Activated CD8-positive, alpha-beta T cell treated with anti-CD3 and anti-CD28 coated beads, Interleukin-2, amount 10 ng/mL, durations not matched to agents 7 days and 5 days (primary cell): ENCODE measurements around the gene CEP112. TPM values are rescaled to one million over a fixed set of nuclear protein-coding genes. Genes with fewer than 3 reads are reported as not detected.

Source experiments
- ATAC-seq: fragments of 150-1000 bp; cut with Tn5 transposase; one replicate; pipeline ENCODE4 v1.10.0; 2021; ENCODE audit warnings: moderate library complexity
- CTCF ChIA-PET: fragments of 350-600 bp; sonication (Branson Sonifier 250); formaldehyde crosslinking; loops from one replicate; lab custom pipeline; 2021; ENCODE audit warnings: antibody characterized with exemption; lab: Charles Lee
- POLR2A ChIA-PET: fragments of 350-600 bp; sonication (Branson Sonifier 250); formaldehyde crosslinking; loops from one replicate; lab custom pipeline; 2021; ENCODE audit warnings: antibody characterized with exemption; lab: Charles Lee
- DNase-seq: peaks from one replicate; pipeline ENCODE4 v3.0.0-alpha.2; 2020
- H3K27ac Mint-ChIP-seq: one replicate; pipeline ENCODE4 v1.8.0; 2021; ENCODE audit warnings: mild to moderate bottlenecking, mixed read lengths
- H3K27me3 Mint-ChIP-seq: one replicate; pipeline ENCODE4 v1.8.0; 2021; ENCODE audit warnings: low read depth, mixed read lengths
- H3K36me3 Mint-ChIP-seq: one replicate; pipeline ENCODE4 v1.8.0; 2021; ENCODE audit warnings: low read depth, mixed read lengths
- H3K4me1 Mint-ChIP-seq: one replicate; pipeline ENCODE4 v1.8.0; 2021; ENCODE audit warnings: low read depth, mixed read lengths
- H3K4me3 Mint-ChIP-seq: one replicate; pipeline ENCODE4 v1.8.0; 2021; ENCODE audit warnings: mild to moderate bottlenecking, mixed read lengths
- H3K9me3 Mint-ChIP-seq: one replicate; pipeline ENCODE4 v1.8.0; 2022; ENCODE audit warnings: mixed read lengths; ENCODE audit not compliant: insufficient read depth
- total RNA-seq, 2 experiments: library from RNA; stranded (reverse); gene quantifications; one replicate each; pipeline ENCODE4 v1.2.3, GENCODE V29; 2021

The CEP112 gene
- total RNA-seq, 2 experiments from 2014 or later, result 2.3 to 2.7 TPM

DNA sequence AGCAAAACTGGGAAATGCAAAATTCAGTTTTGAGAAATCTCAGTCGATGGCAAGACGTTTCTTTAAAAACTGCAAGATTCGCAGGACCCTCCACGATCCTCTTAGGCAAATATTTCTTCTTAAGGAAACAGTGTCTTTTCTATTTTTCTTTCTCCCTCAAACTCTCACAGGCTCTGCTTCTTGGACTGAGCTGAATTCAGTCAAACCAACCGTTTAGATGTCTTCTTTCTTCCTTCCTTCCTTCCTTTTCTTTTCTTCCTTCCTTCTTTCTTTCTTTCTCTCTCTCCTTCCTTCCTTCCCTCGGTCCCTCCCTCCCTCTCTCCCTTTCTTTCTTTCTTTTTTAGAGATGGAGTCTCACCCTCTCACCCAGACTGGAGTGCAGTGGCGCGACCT, 563.3 kb downstream of the CEP112 start:
- Mint-ChIP-seq H3K36me3 (no peaks in the 10 kb centered on the region), H3K4me3 (no peak overlapping the region), H3K9me3 (no peaks in the 10 kb centered on the region), H3K27ac (no peak overlapping the region), H3K27me3 (peaks cover 4% of the 10 kb centered on the region), H3K4me1 (no peaks in the 10 kb centered on the region)
- no peak for DNase-seq
- ChIA-PET POLR2A (no interaction called here), CTCF (no interaction called here)
- ATAC-seq, result no peak

DNA sequence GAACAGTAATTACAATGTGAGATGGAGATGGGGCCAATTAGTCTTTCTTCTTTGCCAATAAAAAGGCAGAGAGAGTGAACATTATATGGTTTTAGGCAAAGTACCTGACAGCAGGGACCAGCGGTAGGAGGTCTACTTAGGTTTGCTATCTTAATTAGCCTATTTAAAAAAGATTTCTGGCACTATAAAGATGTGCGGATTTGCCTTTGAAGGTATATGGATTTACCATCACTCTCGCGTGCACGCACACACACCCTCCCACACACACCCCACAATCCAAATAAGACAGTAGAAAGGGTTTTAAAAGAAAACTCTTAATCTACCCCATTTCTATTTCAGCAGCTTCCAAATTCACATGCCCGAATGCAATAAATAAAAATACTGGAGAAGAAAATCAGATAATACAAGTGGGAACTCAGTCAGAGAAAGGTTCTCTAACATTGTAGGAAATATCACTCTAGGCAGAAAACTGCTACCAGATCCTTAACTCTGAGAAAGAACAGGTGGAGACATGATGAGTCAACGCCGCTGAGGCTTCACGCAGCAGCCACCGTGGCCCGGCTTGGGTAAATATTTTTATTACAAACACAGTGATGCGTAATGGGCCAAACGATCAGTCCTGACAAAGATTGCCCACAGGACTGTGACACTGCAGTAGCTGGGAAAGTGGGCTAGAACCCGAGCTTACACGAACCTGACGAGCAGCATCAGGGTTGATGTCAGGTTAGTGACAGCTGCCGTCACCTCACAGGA, 563.9 kb downstream of the CEP112 start:
- ChIA-PET CTCF (no interaction called here), POLR2A (no interaction called here)
- DNase-seq, result no peak
- Mint-ChIP-seq H3K36me3 (no peaks in the 10 kb centered on the region), H3K4me3 (no peak overlapping the region), H3K27ac (no peak overlapping the region), H3K9me3 (no peaks in the 10 kb centered on the region), H3K4me1 (no peaks in the 10 kb centered on the region), H3K27me3 (peaks cover 4% of the 10 kb centered on the region)
- ATAC-seq, result no peak

DNA sequence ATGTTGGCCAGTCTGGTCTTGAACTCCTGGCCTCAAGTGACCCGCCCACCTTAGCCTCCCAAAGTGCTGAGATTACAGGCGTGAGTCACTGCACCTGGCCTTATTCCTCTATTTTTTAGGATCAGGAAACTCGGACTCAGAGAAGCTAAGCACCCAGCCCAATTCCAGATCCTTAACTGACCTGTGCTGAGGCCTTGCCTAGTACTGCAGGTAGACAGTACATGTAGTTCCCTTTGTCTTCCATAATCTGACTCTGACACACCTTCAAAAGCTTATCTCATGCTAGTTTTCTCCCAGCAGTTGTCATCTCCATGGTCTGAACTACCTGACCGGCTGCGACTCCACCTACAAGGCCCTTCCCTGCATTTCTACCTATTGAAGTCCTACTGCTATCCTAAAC, 564.8 kb downstream of the CEP112 start:
- ChIA-PET CTCF (no interaction called here), POLR2A (no interaction called here)
- H3K9me3 Mint-ChIP-seq, result no peaks in the 10 kb centered on the region
- no peaks in the 10 kb centered on the region for H3K4me1 Mint-ChIP-seq
- H3K27ac Mint-ChIP-seq, result no peak overlapping the region
- ATAC-seq (no peak), DNase-seq (no peak)
- peaks cover 2% of the 10 kb centered on the region for H3K27me3 Mint-ChIP-seq
- H3K36me3 Mint-ChIP-seq, result no peaks in the 10 kb centered on the region
- H3K4me3 Mint-ChIP-seq, result no peak overlapping the region

DNA sequence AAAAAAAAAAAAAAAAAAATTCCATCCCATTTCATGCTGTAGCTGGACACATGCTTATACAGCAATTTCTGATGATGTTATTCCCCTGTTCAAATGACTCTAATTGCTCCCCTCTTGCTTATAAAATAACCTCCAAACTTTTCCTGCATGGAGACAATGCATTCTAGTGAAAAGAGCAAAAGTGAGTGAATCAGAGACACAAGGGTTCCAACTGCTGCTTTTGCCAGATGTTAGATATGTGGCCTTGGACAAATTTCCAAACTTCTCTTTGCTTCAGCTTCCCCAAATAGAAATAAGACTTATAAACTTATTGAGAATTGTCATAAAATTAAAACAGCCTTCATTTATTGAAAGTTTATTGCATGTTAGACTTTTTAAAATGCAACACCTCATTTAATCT, 565.5 kb downstream of the CEP112 start:
- no peaks in the 10 kb centered on the region for H3K9me3 Mint-ChIP-seq
- POLR2A ChIA-PET, result no interaction called here
- H3K4me3 Mint-ChIP-seq, result no peak overlapping the region
- peaks cover 2% of the 10 kb centered on the region for H3K27me3 Mint-ChIP-seq
- no peaks in the 10 kb centered on the region for H3K4me1 Mint-ChIP-seq
- no peaks in the 10 kb centered on the region for H3K36me3 Mint-ChIP-seq
- no peak overlapping the region for H3K27ac Mint-ChIP-seq
- CTCF ChIA-PET, result no interaction called here
- ATAC-seq (no peak), DNase-seq (no peak)

DNA sequence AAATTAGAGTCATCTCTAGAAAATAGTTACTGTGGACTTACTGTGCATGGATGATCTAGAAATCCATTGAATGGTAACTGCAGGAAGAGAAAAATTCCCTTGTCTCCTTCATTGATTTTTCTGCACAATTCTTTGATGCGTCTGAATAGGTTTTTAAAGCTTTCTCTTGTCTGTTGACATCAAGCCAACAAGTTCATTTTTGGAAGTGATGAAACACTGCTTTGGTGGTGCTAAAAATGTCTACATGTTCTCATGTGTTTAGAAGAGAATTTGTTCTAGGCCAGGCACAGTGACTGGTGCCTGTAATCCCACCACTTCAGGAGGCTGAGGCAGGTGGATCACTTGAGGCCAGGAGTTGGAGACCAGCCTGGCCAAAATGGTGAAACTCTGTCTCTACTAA, 573.4 kb downstream of the CEP112 start:
- ATAC-seq (no peak), DNase-seq (no peak)
- no peaks in the 10 kb centered on the region for H3K4me1 Mint-ChIP-seq
- no peak overlapping the region for H3K27ac Mint-ChIP-seq
- no peaks in the 10 kb centered on the region for H3K36me3 Mint-ChIP-seq
- H3K27me3 Mint-ChIP-seq, result no peaks in the 10 kb centered on the region
- no peak overlapping the region for H3K4me3 Mint-ChIP-seq
- no peaks in the 10 kb centered on the region for H3K9me3 Mint-ChIP-seq
- POLR2A ChIA-PET, result no interaction called here
- CTCF ChIA-PET, result interaction anchor here (0.7 kb wide), 1 partner anchor 13 kb away, joined by 3 read pairs; no protein-coding TSS in a partner anchor

DNA sequence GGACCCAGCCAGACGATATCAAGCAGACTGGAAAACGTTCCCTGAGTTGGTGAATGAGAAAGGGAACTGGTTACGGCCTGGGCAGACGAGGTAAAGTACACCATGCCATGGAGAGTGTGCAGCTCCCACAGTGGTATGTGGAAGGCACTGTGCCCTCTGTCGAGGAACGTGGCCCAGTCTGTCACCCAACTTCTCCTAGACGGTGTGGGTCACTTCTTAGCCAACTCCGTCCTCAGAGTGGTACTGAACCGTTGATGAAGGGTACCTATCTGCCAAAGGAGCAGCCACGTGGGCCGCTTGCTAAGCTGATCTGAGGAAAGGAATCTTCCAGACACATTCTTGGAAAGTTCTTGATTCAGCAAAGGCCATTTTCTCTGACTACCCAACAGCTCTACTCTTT, 574.4 kb downstream of the CEP112 start:
- POLR2A ChIA-PET, result no interaction called here
- no peaks in the 10 kb centered on the region for H3K27me3 Mint-ChIP-seq
- no peak overlapping the region for H3K4me3 Mint-ChIP-seq
- no peaks in the 10 kb centered on the region for H3K9me3 Mint-ChIP-seq
- no peak overlapping the region for H3K27ac Mint-ChIP-seq
- ATAC-seq (no peak), DNase-seq (no peak)
- CTCF ChIA-PET, result no interaction called here
- no peaks in the 10 kb centered on the region for H3K36me3 Mint-ChIP-seq
- H3K4me1 Mint-ChIP-seq, result no peaks in the 10 kb centered on the region

DNA sequence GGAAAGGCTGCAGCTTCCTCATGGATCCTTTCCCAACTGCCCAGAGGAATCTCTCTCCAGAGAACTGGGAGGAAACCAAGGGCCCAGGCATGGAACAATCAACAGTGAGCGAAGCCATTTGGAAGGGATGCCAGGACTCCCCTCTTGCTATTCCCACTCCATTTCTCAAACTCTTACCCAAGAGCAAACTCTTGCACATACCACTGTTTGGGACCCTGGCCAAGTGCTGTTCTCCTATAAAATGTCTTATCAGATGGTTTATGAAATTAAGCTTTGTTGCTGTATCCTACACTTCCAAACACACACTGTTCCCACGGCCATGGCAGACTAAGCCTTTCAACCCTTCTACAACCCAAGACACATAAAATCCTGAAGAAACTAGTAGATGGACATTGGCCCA, 582.2 kb downstream of the CEP112 start:
- CTCF ChIA-PET, result no interaction called here
- no peak overlapping the region for H3K4me3 Mint-ChIP-seq
- POLR2A ChIA-PET, result no interaction called here
- DNase-seq, result no peak
- H3K9me3 Mint-ChIP-seq, result no peaks in the 10 kb centered on the region
- no peak overlapping the region for H3K27ac Mint-ChIP-seq
- H3K27me3 Mint-ChIP-seq, result no peaks in the 10 kb centered on the region
- ATAC-seq, result no peak
- H3K4me1 Mint-ChIP-seq, result no peaks in the 10 kb centered on the region
- no peaks in the 10 kb centered on the region for H3K36me3 Mint-ChIP-seq

DNA sequence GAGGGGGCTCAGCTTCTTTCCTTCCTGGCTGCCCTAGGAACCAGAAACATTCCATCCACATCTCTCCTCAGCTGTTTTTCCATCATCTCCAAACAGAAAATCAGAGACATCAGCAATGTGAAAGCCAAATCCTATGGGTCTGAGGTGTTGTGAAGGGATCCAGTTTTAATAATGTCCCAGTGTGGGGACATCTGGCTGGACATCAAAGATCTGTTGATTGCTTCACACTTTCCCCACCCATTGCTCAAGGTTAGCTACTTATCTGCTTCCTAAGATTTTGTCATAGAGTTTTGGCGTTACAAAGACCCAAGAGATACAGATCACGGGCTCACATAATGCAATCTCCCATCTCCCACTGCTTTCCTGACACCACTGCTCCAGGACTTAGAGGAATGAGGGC, 582.6 kb downstream of the CEP112 start:
- Mint-ChIP-seq H3K27ac (no peak overlapping the region), H3K27me3 (no peaks in the 10 kb centered on the region), H3K4me3 (no peak overlapping the region), H3K9me3 (no peaks in the 10 kb centered on the region), H3K4me1 (no peaks in the 10 kb centered on the region), H3K36me3 (no peaks in the 10 kb centered on the region)
- CTCF ChIA-PET, result no interaction called here
- ATAC-seq, result no peak
- DNase-seq, result no peak
- POLR2A ChIA-PET, result no interaction called here

DNA sequence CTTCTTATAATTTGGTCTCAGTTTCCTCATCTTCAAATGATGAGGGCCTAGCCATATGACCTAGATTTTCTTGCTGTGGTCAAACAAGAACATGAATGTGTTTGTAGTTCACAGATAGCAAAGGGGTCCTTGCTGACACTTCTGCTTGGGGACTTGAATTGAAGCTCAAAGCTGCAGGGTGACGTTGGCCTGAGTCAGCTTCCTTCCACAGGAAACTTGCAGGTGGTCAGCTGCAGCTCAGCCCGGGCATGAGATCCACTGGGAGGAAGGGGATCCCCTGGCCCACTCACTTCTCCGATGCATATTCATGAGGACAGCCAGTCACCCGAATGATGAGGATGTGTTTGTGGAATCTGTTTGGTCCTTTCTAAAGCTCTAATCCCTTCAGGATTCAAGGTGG, 587.9 kb downstream of the CEP112 start:
- POLR2A ChIA-PET, result no interaction called here
- CTCF ChIA-PET, result no interaction called here
- Mint-ChIP-seq H3K27ac (no peak overlapping the region), H3K36me3 (no peaks in the 10 kb centered on the region), H3K9me3 (no peaks in the 10 kb centered on the region), H3K4me1 (peaks cover 10% of the 10 kb centered on the region), H3K4me3 (no peak overlapping the region), H3K27me3 (peaks cover 5% of the 10 kb centered on the region)
- ATAC-seq (no peak), DNase-seq (no peak)

DNA sequence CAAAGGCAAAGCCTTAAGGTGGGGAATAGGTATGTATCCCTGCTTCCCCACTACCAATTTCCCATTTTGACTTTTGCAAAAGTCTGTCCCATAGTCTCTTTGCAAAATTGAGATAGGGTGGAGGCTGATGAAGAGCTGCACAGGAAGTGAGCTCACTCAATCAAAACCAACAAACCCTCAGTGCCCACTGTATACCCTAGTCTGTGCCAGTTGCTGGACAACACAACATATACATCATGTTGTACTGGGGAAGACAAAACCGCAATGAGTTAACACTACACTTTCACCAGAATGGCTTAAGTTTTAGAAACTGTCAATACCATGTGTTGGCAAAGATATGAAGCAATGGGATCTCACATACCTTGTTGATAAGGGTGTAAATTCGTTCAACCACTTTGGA, 590.1 kb downstream of the CEP112 start:
- ATAC-seq, result no peak
- no peak overlapping the region for H3K4me3 Mint-ChIP-seq
- no peaks in the 10 kb centered on the region for H3K36me3 Mint-ChIP-seq
- H3K27me3 Mint-ChIP-seq, result peaks cover 5% of the 10 kb centered on the region
- ChIA-PET POLR2A (no interaction called here), CTCF (no interaction called here)
- no peaks in the 10 kb centered on the region for H3K9me3 Mint-ChIP-seq
- no peak overlapping the region for H3K27ac Mint-ChIP-seq
- peaks cover 10% of the 10 kb centered on the region for H3K4me1 Mint-ChIP-seq
- no peak for DNase-seq

DNA sequence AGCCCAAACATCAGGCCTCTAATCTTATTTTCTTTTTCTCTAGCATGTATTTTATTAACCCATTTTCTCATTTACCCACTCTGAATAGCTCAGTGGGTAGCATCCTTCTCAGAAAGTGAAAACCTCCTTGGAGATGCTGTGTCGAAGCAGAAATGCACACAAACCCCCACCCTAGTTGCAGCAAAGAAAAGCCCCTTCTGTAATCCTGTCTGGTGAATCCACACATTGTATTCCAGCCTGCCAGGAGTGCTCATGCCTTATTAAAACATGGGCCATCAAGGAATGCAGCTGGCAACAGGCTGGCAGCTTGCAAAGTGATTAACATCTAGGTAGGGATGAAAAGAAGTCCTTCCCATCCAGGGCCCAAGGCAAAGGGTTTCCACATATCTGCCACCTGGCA, 590.8 kb downstream of the CEP112 start:
- ChIA-PET CTCF (no interaction called here), POLR2A (no interaction called here)

DNA sequence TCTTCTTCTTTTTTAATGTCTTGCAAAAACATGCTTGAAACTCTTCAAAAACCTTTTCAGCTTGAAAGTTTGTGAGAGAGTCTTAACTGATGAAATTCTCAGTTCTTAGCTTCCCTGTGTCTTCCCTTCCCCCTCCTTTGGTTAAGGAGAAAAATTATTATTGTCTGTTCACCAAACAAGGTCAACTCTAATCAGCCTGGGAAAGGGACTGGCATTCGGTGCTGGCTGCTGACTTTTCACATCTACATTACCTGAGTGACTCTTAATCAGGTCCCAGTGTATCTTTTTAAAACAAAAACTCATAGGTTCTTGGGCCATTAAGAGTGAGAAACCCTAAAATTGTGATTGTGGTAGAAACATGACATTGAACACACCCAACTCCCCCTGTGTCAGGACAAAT, 591.4 kb downstream of the CEP112 start:
- Mint-ChIP-seq H3K27ac (no peak overlapping the region), H3K4me3 (no peak overlapping the region), H3K36me3 (no peaks in the 10 kb centered on the region), H3K27me3 (peaks cover 5% of the 10 kb centered on the region), H3K4me1 (peaks cover 10% of the 10 kb centered on the region), H3K9me3 (no peaks in the 10 kb centered on the region)
- POLR2A ChIA-PET, result no interaction called here
- CTCF ChIA-PET, result no interaction called here
- no peak for DNase-seq
- no peak for ATAC-seq

More for the DNA sequence above, 590.8 kb downstream of the CEP112 start:
- peaks cover 5% of the 10 kb centered on the region for H3K27me3 Mint-ChIP-seq
- H3K27ac Mint-ChIP-seq, result no peak overlapping the region
- DNase-seq, result no peak
- no peaks in the 10 kb centered on the region for H3K36me3 Mint-ChIP-seq
- H3K4me1 Mint-ChIP-seq, result peaks cover 10% of the 10 kb centered on the region
- H3K4me3 Mint-ChIP-seq, result no peak overlapping the region
- no peak for ATAC-seq
- no peaks in the 10 kb centered on the region for H3K9me3 Mint-ChIP-seq

DNA sequence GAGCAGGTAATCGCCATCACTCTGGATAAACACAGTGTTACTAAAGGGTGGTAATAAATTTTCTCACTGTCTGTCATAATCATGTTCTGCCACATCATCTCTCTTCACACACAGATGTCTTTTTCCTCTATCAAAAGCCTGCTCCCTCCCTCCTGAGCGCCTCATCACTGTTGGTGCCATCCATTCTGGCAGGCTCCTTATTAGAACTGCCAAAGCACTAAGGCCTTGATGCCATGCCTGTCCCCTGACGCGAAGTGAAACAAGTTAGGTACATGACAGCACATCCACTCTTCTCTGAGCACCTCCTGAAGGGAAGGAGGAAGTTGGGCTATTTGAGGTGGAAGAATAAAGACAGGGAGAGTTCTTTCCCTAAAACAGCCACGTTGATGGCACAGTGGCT, 592.3 kb downstream of the CEP112 start:
- H3K9me3 Mint-ChIP-seq, result no peaks in the 10 kb centered on the region
- DNase-seq (no peak), ATAC-seq (no peak)
- CTCF ChIA-PET, result no interaction called here
- no peaks in the 10 kb centered on the region for H3K36me3 Mint-ChIP-seq
- POLR2A ChIA-PET, result no interaction called here
- no peak overlapping the region for H3K27ac Mint-ChIP-seq
- no peak overlapping the region for H3K4me3 Mint-ChIP-seq
- H3K27me3 Mint-ChIP-seq, result peaks cover 5% of the 10 kb centered on the region
- peaks cover 19% of the 10 kb centered on the region for H3K4me1 Mint-ChIP-seq
